GM13976 (cell line): ENCODE data around the gene FAF1.

ENCODE experiments used
- DNase-seq: peaks from one replicate; pipeline ENCODE4 v3.0.0; 2012; ENCODE audit warnings: low spot score
- in situ Hi-C: fragments of 300-500 bp; cut with MboI; formaldehyde crosslinking; loops from one replicate; pipeline ENCODE4 v1.12.0; 2022; ENCODE audit warnings: low sequenced_read_pairs, mixed read lengths, inconsistent platforms; ENCODE audit not compliant: unreplicated experiment
- TF ChIP-seq, protein P1 (sequence below): IDR thresholded peaks from 2 replicates; pipeline ENCODE4 v1.5.1; 2012; ENCODE audit warnings: borderline replicate concordance, mild to moderate bottlenecking; ENCODE audit not compliant: insufficient read depth; ENCODE audit errors: extremely low read depth, missing control alignments, control extremely low read depth

FAF1 gene

DNA sequence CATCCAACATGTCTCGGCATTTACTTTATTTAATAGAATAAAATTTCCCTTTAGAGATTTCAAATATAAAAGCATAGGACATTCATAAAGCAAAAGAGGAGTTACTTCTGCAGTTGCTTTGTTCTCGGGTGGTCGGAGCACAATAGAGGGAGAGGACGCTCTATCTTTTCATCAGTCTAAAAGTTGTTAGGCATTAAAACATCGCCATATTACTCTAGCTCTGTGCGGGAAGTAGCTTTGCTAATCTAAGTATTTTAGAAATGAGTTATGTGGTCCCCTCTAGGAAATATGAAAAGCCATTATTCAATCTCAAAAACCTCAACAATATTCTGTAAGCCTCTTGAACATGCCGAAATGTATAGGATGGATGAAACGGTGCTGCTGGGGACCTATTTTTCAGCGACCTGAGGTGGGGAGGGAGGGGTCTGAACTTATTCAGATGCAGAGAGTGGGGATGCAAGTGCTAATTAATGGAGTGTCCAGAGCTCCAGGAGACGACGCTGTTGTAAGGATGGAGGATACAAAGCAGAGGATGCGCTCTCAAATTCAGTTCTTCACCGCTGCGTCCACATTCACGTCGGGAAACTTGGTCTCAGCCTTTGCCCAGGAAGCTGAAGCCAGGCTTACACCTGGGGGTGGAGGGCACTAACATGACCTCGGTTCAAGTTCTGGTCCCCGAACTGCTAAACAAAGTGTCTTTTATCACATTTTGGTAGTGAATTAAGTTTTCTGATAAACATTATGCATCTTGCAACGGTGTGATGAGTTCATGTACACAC is 16.2 kb upstream of the FAF1 start:
- in situ Hi-C loops = no loop called here
- no peak for DNase-seq
- TF ChIP-seq, protein P1, sequence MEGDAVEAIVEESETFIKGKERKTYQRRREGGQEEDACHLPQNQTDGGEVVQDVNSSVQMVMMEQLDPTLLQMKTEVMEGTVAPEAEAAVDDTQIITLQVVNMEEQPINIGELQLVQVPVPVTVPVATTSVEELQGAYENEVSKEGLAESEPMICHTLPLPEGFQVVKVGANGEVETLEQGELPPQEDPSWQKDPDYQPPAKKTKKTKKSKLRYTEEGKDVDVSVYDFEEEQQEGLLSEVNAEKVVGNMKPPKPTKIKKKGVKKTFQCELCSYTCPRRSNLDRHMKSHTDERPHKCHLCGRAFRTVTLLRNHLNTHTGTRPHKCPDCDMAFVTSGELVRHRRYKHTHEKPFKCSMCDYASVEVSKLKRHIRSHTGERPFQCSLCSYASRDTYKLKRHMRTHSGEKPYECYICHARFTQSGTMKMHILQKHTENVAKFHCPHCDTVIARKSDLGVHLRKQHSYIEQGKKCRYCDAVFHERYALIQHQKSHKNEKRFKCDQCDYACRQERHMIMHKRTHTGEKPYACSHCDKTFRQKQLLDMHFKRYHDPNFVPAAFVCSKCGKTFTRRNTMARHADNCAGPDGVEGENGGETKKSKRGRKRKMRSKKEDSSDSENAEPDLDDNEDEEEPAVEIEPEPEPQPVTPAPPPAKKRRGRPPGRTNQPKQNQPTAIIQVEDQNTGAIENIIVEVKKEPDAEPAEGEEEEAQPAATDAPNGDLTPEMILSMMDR = no peak

DNA sequence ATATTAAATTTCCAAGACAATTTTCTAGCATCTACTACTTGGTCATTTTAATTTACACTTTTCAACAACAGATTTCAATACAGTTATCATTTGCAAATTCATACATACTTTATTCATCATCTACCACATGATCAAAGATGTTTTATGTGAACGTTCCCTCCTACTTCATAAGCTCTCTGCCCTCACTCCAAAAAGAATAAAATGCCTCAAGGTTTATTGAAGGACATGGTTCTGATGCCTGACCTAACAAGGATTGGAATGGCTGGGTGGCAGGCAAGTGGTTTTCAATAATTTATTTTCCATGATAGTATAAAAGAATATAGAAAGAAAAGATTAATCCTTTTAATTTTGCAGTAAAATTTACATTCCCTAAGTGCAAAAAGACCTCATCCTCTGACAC is 15.4 kb upstream of the FAF1 start:
- no peak for DNase-seq
- in situ Hi-C loops = no loop called here
- TF ChIP-seq, protein P1 = no peak

DNA sequence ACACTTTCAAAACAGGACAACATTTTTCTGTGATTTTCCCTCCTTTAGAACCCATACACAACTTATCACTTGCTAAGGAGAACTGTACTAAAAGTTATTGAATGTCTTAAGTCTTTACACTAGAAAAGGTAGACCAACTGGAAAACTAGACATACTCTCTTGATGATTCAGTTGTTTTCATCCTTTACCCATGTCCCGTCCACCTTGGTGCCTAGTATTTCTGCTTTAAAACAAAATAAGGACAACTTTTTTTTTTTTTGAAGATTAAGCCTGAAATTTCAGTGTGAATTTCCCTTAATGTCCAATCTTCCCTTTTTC is 14.5 kb upstream of the FAF1 start:
- no peak for DNase-seq
- in situ Hi-C loops = loop anchor here (25.0 kb wide), 1 partner anchor 563 kb away; no protein-coding TSS in a partner anchor
- TF ChIP-seq, protein P1 = no peak

DNA sequence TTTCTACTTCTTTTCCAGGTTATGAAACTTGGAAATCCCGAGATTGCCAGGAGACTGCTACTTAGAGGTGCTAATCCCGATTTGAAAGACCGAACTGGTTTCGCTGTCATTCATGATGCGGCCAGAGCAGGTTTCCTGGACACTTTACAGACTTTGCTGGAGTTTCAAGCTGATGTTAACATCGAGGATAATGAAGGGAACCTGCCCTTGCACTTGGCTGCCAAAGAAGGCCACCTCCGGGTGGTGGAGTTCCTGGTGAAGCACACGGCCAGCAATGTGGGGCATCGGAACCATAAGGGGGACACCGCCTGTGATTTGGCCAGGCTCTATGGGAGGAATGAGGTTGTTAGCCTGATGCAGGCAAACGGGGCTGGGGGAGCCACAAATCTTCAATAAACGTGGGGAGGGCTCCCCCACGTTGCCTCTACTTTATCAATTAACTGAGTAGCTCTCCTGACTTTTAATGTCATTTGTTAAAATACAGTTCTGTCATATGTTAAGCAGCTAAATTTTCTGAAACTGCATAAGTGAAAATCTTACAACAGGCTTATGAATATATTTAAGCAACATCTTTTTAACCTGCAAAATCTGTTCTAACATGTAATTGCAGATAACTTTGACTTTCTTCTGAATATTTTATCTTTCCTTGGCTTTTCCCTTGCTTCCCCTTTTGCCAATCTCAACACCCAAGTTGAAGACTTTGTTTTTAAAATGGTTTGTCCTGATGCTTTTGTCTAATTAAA is 14.0 kb upstream of the FAF1 start:
- TF ChIP-seq, protein P1 = no peak
- no peak for DNase-seq
- in situ Hi-C loops = loop anchor here (25.0 kb wide), 1 partner anchor 563 kb away; no protein-coding TSS in a partner anchor

DNA sequence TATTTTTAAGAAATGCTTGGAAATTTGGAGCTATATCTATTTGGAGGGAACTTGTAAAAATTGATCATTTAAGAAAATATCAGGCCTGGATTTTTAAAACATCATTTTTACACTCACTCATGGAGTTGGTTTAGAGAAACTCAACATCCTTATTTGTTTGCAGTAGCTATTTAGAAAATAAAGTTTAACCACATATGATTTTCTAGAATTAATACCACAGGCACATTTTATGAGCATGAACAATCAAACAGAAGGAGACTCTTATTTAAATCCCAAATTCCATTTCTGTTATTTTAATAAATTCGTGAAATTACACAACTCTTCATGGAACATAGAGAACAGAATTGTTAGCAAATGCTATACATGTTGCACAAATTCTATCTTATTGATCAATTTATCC is 13.2 kb upstream of the FAF1 start:
- TF ChIP-seq, protein P1 = no peak
- no peak for DNase-seq
- in situ Hi-C loops = loop anchor here (25.0 kb wide), 1 partner anchor 564 kb away; no protein-coding TSS in a partner anchor

DNA sequence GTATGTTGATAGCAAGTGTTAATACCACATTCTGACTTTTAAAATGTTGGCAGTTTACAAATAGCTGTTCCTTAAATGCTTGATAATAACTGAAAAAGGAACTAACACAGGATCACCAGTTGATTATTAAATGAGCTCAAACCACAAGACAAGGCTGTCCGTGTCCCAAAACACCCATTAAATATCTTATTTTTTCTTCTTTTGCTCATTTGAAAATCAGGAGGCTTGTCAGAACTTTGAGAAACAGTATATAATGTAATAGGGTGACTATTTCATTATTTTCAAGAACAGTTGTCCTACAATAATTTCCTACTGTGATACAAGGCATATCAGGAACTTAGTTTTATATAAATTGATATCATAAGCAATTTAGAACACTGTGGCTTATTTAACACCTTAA is 12.7 kb upstream of the FAF1 start:
- DNase-seq = no peak
- in situ Hi-C loops = loop anchor here (25.0 kb wide), 1 partner anchor 565 kb away; no protein-coding TSS in a partner anchor
- TF ChIP-seq, protein P1 = no peak
